H1 (cell line): Measurements from ENCODE around the gene TNF. TPM values are rescaled to one million over a fixed set of nuclear protein-coding genes. Genes with fewer than 3 reads are reported as not detected.

Source experiments
- GABPA ChIP-seq: IDR thresholded peaks from 2 replicates; pipeline ENCODE4 v1.6.1; 2011; ENCODE audit warnings: mild to moderate bottlenecking, low read length, moderate library complexity, borderline replicate concordance; ENCODE audit not compliant: insufficient read depth
- SIX5 ChIP-seq: IDR thresholded peaks from 2 replicates; pipeline ENCODE4 v1.6.1; 2011; ENCODE audit warnings: mild to moderate bottlenecking, low read depth, low read length
- SUZ12 ChIP-seq: fragments of 200-600 bp; sonication (generic); IDR thresholded peaks from 2 replicates; pipeline ENCODE4 v1.6.1; 2012; ENCODE audit warnings: mild to moderate bottlenecking, inconsistent platforms, low read length, moderate library complexity, mixed read lengths
- TCF12 ChIP-seq: IDR thresholded peaks from 2 replicates; pipeline ENCODE4 v1.6.1; 2011; ENCODE audit warnings: low read depth, mild to moderate bottlenecking, low read length
- ZNF274 ChIP-seq: IDR thresholded peaks from 2 replicates; pipeline ENCODE4 v1.7.0; 2012; ENCODE audit warnings: low read length, borderline replicate concordance; ENCODE audit errors: extremely low read depth
- polyA plus RNA-seq, 7 experiments: library from polyadenylated mRNA; depleted of rRNA in 3 of 7; stranded (reverse) in 5 of 7; unstranded in 2 of 7; fragments of >200 nt in 5 of 7; fragments of 200-250 nt in 2 of 7; gene quantifications; 1 replicate in 5 of 7; 2 replicates in 1 of 7; 4 replicates in 1 of 7; pipeline versions ENCODE4 v1.2.1 to v1.2.3, GENCODE V29; 2011 to 2013; ENCODE audit warnings: missing spikeins in 2 of 7, mixed read lengths in 2 of 7
- total RNA-seq: library from RNA; stranded (reverse); fragmentation: NEBNext Ultra II Directional; extraction: Animal tissue kit (Norgen Biotek cat#: 25700); gene quantifications from 2 replicates; pipeline ENCODE4 v1.2.1, GENCODE V29; 2021
- TF ChIP-seq, protein P1 (sequence below), 3 experiments: IDR thresholded peaks; 1 replicate in 2 of 3; 2 replicates in 1 of 3; pipeline versions ENCODE4 v1.5.1 to v1.6.1; 2011; ENCODE audit warnings: low read length in 3 of 3, mild to moderate bottlenecking in 3 of 3, inconsistent platforms in 2 of 3, low read depth in 1 of 3, moderate library complexity in 1 of 3; ENCODE audit not compliant: insufficient read depth in 1 of 3; ENCODE audit errors: control extremely low read depth in 1 of 3

Gene TNF
- total and polyA plus RNA-seq, 2 of the 8 experiments (the other 6 are each of a cell fraction or from before 2014, with no cell fraction given) = not detected

DNA sequence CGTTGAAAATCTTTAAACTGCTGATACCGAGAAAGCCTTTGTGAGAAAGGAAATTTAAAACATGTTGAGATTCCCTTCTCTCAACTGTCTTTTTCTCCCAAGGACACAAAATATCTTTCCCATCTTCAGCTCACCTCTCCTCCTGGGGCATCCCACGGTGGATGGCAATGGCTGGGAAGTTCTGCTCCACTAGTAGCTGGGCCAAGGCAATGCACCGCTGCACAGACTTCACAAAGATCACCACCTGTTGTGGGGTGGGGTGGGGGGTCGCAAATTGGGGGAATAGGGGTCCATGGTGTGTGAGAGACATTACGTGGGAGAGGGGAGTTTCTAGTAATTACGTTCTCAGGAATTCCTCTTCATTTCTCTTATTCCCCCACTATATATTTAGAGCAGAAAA, 44.2 kb upstream of the TNF start (continued):
- TF ChIP-seq SIX5 (no peak), SUZ12 (no peak), TCF12 (no peak), ZNF274 (no peak), GABPA (no peak)
- TF ChIP-seq, protein P1, sequence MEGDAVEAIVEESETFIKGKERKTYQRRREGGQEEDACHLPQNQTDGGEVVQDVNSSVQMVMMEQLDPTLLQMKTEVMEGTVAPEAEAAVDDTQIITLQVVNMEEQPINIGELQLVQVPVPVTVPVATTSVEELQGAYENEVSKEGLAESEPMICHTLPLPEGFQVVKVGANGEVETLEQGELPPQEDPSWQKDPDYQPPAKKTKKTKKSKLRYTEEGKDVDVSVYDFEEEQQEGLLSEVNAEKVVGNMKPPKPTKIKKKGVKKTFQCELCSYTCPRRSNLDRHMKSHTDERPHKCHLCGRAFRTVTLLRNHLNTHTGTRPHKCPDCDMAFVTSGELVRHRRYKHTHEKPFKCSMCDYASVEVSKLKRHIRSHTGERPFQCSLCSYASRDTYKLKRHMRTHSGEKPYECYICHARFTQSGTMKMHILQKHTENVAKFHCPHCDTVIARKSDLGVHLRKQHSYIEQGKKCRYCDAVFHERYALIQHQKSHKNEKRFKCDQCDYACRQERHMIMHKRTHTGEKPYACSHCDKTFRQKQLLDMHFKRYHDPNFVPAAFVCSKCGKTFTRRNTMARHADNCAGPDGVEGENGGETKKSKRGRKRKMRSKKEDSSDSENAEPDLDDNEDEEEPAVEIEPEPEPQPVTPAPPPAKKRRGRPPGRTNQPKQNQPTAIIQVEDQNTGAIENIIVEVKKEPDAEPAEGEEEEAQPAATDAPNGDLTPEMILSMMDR (IDR thresholded peaks at IDR 0.05; ENCODE audit: control extremely low read depth in 1 of 3, insufficient read depth in 1 of 3, low read depth in 1 of 3, low read length in 3 of 3) = no peak
